GM12892 (cell line): ENCODE data around the gene TMEM269.

Experiments
- POLR2A ChIP-seq: IDR thresholded peaks from 2 replicates; pipeline ENCODE4 v1.6.1; 2011; ENCODE audit warnings: low read depth, low read length, control low read depth
- POLR2AphosphoS5 ChIP-seq: IDR thresholded peaks from 2 replicates; pipeline ENCODE4 v1.6.1; 2011; ENCODE audit warnings: low read depth, low read length, control low read depth
- TAF1 ChIP-seq: IDR thresholded peaks from 2 replicates; pipeline ENCODE4 v1.6.1; 2011; ENCODE audit warnings: low read depth, mild to moderate bottlenecking, control low read depth, low read length, borderline replicate concordance

- no peak for TF ChIP-seq POLR2A
- TF ChIP-seq TAF1: no peak
- no peak for TF ChIP-seq POLR2AphosphoS5
Measured at GRCh38 chr1:42752284-42752683, 32.5 kb upstream of the TMEM269 start.
